T-helper 17 cell (primary cell): ENCODE data around the gene RNF38. TPM values are rescaled to one million over a fixed set of nuclear protein-coding genes. Genes with fewer than 3 reads are reported as not detected.

Experiments used
- ATAC-seq: fragments of 150-1000 bp; cut with Tn5 transposase; 2 replicates; pipeline ENCODE4 v1.10.0; 2021; ENCODE audit warnings: mild to moderate bottlenecking, moderate library complexity
- DNase-seq, 3 donors: peaks; one replicate each; pipeline versions ENCODE4 v3.0.0 to v3.0.0-alpha.2; 2020 to 2021
- H3K9me3 ChIP-seq: one replicate; pipeline ENCODE4 v1.7.0; 2013; ENCODE audit warnings: low read length, mild to moderate bottlenecking; ENCODE audit not compliant: control insufficient read depth, poor library complexity, severe bottlenecking
- H3K27ac Mint-ChIP-seq: one replicate; pipeline ENCODE4 v1.8.0; 2022; ENCODE audit warnings: mild to moderate bottlenecking, moderate library complexity, mixed read lengths
- H3K27me3 Mint-ChIP-seq: one replicate; pipeline ENCODE4 v1.8.0; 2022; ENCODE audit warnings: mixed read lengths
- H3K36me3 Mint-ChIP-seq: one replicate; pipeline ENCODE4 v1.8.0; 2022; ENCODE audit warnings: low read depth, mixed read lengths
- H3K4me1 Mint-ChIP-seq: one replicate; pipeline ENCODE4 v1.8.0; 2022; ENCODE audit warnings: mild to moderate bottlenecking, mixed read lengths
- H3K4me3 Mint-ChIP-seq: one replicate; pipeline ENCODE4 v1.8.0; 2022; ENCODE audit warnings: mild to moderate bottlenecking, moderate library complexity, mixed read lengths
- total RNA-seq, 4 donors: library from RNA in 2 of 4; stranded (reverse) in 2 of 4; gene quantifications; one replicate each; pipeline ENCODE4 v1.2.3 and lab custom pipeline; 2022 to 2026

The RNF38 gene
- total RNA-seq, 2 donors from 2014 or later: 87.3 to 94.4 TPM

DNA sequence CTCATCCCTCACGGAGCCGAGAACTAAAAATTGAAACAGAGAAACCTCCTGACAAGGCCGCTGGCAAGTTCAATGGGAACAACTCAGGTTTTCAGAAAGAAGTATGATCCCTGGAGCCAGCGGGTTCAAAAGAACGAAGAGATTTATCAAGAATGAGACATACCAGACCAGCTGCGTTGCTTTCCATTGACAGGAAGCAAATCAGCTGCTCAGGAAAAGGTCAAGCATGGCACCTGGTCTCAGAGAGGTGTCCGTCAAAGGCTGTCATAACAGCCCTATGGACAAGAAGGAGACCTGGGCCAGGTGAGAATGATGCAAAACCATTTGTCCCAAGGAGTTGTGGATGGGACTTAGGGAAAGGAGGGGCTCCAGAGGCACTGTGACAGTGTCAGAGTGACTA is 106.9 kb downstream of the RNF38 start:
- Mint-ChIP-seq H3K4me3 (no peak overlapping the region), H3K4me1 (peaks cover 3% of the 10 kb centered on the region), H3K27ac (no peak overlapping the region), H3K27me3 (peaks cover 5% of the 10 kb centered on the region), H3K36me3 (peaks cover 4% of the 10 kb centered on the region)
- no peaks in the 10 kb centered on the region for H3K9me3 ChIP-seq
- no peak for DNase-seq
- ATAC-seq: no peak

- H3K9me3 ChIP-seq: no peaks in the 10 kb centered on the region
- H3K36me3 Mint-ChIP-seq: peaks cover 4% of the 10 kb centered on the region
- no peak overlapping the region for H3K4me3 Mint-ChIP-seq
- peaks cover 3% of the 10 kb centered on the region for H3K4me1 Mint-ChIP-seq
- peaks cover 5% of the 10 kb centered on the region for H3K27me3 Mint-ChIP-seq
- ATAC-seq: no peak
- no peak overlapping the region for H3K27ac Mint-ChIP-seq
- no peak for DNase-seq
These were observed 107.4 kb downstream of the RNF38 start for GRCh38 chr9:36292641-36293040.

GRCh38 chr9:36290996-36291395 is 109.1 kb downstream of the RNF38 start:
- peaks cover 4% of the 10 kb centered on the region for H3K36me3 Mint-ChIP-seq

GRCh38 chr9:36289836-36290435 is 110.1 kb downstream of the RNF38 start:
- no peak overlapping the region for H3K27ac Mint-ChIP-seq
- no peaks in the 10 kb centered on the region for H3K9me3 ChIP-seq
- no peaks in the 10 kb centered on the region for H3K4me1 Mint-ChIP-seq
- DNase-seq: no peak
- H3K27me3 Mint-ChIP-seq: peaks cover 5% of the 10 kb centered on the region
- H3K36me3 Mint-ChIP-seq: peaks cover 4% of the 10 kb centered on the region
- no peak overlapping the region for H3K4me3 Mint-ChIP-seq
- ATAC-seq: no peak

More at GRCh38 chr9:36290996-36291395, 109.1 kb downstream of the RNF38 start:
- ATAC-seq (no peak), DNase-seq (no peak)
- Mint-ChIP-seq H3K27ac (no peak overlapping the region), H3K4me3 (no peak overlapping the region), H3K4me1 (no peaks in the 10 kb centered on the region), H3K27me3 (peaks cover 5% of the 10 kb centered on the region)
- H3K9me3 ChIP-seq: no peaks in the 10 kb centered on the region

- peaks cover 3% of the 10 kb centered on the region for H3K27me3 Mint-ChIP-seq
- no peaks in the 10 kb centered on the region for H3K9me3 ChIP-seq
- no peak for DNase-seq
- H3K4me3 Mint-ChIP-seq: no peak overlapping the region
- no peaks in the 10 kb centered on the region for H3K4me1 Mint-ChIP-seq
- ATAC-seq: no peak
- H3K27ac Mint-ChIP-seq: no peak overlapping the region
- H3K36me3 Mint-ChIP-seq: no peaks in the 10 kb centered on the region
These were observed 112.0 kb downstream of the RNF38 start for GRCh38 chr9:36288070-36288469.

Other genes starting within 250 kb of the RNF38 start
- gene CCIN, start 230.9 kb downstream of the RNF38 start, total RNA-seq: 1 to 10 TPM in 1 of 2 donors, under 1 TPM in 1; 0.50 to 1.4 TPM
- gene CLTA, start 209.3 kb downstream of the RNF38 start, total RNA-seq: 10 to 100 TPM; 30.3 to 43.4 TPM
- 10 to 100 TPM; 13.3 to 15.4 TPM for gene GNE, start 141.8 kb downstream of the RNF38 start, total RNA-seq
- 1 to 10 TPM in 1 of 2 donors, under 1 TPM in 1; 0.73 to 1.2 TPM for gene MELK, start 172.6 kb upstream of the RNF38 start, total RNA-seq